ENCODE measurements around the gene ZBTB7C.

DNA sequence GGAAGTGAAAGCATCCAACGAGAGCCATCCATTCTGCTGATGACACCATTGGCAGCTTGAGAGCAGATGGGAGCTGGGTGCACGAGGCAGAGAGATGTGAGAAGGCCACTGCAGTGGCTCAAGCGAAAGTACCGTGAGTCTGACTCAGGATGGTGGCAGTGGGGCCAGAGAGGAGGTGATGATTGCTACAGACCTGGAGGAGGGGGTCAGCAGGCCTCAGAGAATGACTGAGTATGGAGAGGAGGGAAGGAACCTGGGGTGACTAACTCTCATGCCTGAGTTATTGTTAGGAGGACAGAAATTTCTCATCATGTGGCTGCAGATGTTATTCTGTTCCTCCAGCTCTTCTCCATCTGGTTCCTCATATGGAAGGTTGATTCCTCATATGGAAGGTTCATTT lies 8.8 kb upstream of the ZBTB7C start:
- TF ChIP-seq, protein P1, sequence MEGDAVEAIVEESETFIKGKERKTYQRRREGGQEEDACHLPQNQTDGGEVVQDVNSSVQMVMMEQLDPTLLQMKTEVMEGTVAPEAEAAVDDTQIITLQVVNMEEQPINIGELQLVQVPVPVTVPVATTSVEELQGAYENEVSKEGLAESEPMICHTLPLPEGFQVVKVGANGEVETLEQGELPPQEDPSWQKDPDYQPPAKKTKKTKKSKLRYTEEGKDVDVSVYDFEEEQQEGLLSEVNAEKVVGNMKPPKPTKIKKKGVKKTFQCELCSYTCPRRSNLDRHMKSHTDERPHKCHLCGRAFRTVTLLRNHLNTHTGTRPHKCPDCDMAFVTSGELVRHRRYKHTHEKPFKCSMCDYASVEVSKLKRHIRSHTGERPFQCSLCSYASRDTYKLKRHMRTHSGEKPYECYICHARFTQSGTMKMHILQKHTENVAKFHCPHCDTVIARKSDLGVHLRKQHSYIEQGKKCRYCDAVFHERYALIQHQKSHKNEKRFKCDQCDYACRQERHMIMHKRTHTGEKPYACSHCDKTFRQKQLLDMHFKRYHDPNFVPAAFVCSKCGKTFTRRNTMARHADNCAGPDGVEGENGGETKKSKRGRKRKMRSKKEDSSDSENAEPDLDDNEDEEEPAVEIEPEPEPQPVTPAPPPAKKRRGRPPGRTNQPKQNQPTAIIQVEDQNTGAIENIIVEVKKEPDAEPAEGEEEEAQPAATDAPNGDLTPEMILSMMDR (IDR thresholded peaks at IDR 0.05), result no peak
- no peak for TF ChIP-seq POLR2A (IDR thresholded peaks at IDR 0.05)

All from esophagus squamous epithelium (tissue), 4 donors.